Neural progenitor cell (in vitro differentiated cells): ENCODE data around the gene C1orf50. TPM values are rescaled to one million over a fixed set of nuclear protein-coding genes. Genes with fewer than 3 reads are reported as not detected.

Experiments used
- DNase-seq: peaks from one replicate; pipeline ENCODE4 v3.0.0-alpha.2; 2016; ENCODE audit warnings: low spot score
- H2AFZ ChIP-seq: fragments of 200-600 bp; sonication (generic); replicated peaks from 2 replicates; pipeline ENCODE4 v1.6.1; 2016; ENCODE audit warnings: antibody characterized with exemption
- H3F3A ChIP-seq: fragments of 200-600 bp; sonication (generic); 2 replicates; pipeline ENCODE4 v1.6.1; 2016; ENCODE audit warnings: antibody characterized with exemption, low read depth
- H3K27ac ChIP-seq: fragments of 200-600 bp; sonication (generic); 2 replicates; pipeline ENCODE4 v1.5.1; 2016; ENCODE audit warnings: mild to moderate bottlenecking
- H3K27me3 ChIP-seq: fragments of 200-600 bp; sonication (generic); 2 replicates; pipeline ENCODE4 v1.6.1; 2016; ENCODE audit warnings: mild to moderate bottlenecking, moderate library complexity
- H3K36me3 ChIP-seq: fragments of 200-600 bp; sonication (generic); 2 replicates; pipeline ENCODE4 v1.5.1; 2016
- H3K4me1 ChIP-seq: fragments of 200-600 bp; sonication (generic); 2 replicates; pipeline ENCODE4 v1.6.1; 2016; ENCODE audit warnings: mixed run types
- H3K4me2 ChIP-seq: fragments of 200-600 bp; sonication (generic); 2 replicates; pipeline ENCODE4 v1.6.1; 2016
- H3K4me3 ChIP-seq: fragments of 200-600 bp; sonication (generic); 2 replicates; pipeline ENCODE4 v1.5.1; 2016
- H3K79me2 ChIP-seq: fragments of 200-600 bp; sonication (generic); 2 replicates; pipeline ENCODE4 v1.6.1; 2016; ENCODE audit warnings: low read depth
- H3K9ac ChIP-seq: fragments of 200-600 bp; sonication (generic); 2 replicates; pipeline ENCODE4 v1.6.1; 2016
- H3K9me3 ChIP-seq: fragments of 200-600 bp; sonication (generic); 2 replicates; pipeline ENCODE4 v1.5.1; 2016; ENCODE audit warnings: low read depth
- H4K20me1 ChIP-seq: fragments of 200-600 bp; sonication (generic); 2 replicates; pipeline ENCODE4 v1.6.1; 2016; ENCODE audit warnings: low read depth
- H3K27ac Mint-ChIP-seq: 3 replicates; pipeline ENCODE4 v1.8.0; 2021; ENCODE audit warnings: mixed read lengths
- H3K27me3 Mint-ChIP-seq: 2 replicates; pipeline ENCODE4 v1.8.0; 2022; ENCODE audit warnings: low read depth, mild to moderate bottlenecking, inconsistent platforms, moderate library complexity, mixed read lengths; ENCODE audit not compliant: insufficient read depth
- H3K36me3 Mint-ChIP-seq: 3 replicates; pipeline ENCODE4 v1.8.0; 2021; ENCODE audit warnings: mixed read lengths
- H3K4me1 Mint-ChIP-seq: 3 replicates; pipeline ENCODE4 v1.8.0; 2021; ENCODE audit warnings: mixed read lengths
- H3K4me3 Mint-ChIP-seq: 3 replicates; pipeline ENCODE4 v1.8.0; 2021; ENCODE audit warnings: mild to moderate bottlenecking, moderate library complexity, mixed read lengths
- H3K9me3 Mint-ChIP-seq: 3 replicates; pipeline ENCODE4 v1.8.0; 2020; ENCODE audit warnings: mixed read lengths
- EZH2 ChIP-seq: fragments of 200-600 bp; sonication (generic); IDR thresholded peaks from 2 replicates; pipeline ENCODE4 v1.6.1; 2017; ENCODE audit warnings: antibody characterized with exemption, mild to moderate bottlenecking, moderate library complexity
- EZH2phosphoT487 ChIP-seq: fragments of 200-600 bp; sonication (generic); IDR thresholded peaks from 2 replicates; pipeline ENCODE4 v1.6.1; 2017; ENCODE audit warnings: antibody characterized with exemption
- total RNA-seq: library from RNA; depleted of rRNA; stranded (reverse); fragments of >200 nt; gene quantifications from 2 replicates; pipeline ENCODE4 v1.2.3, GENCODE V29; 2015; ENCODE audit warnings: low replicate concordance
- TF ChIP-seq, protein P1 (sequence below): fragments of 200-600 bp; sonication (generic); IDR thresholded peaks from 2 replicates; pipeline ENCODE4 v1.5.1; 2017; ENCODE audit warnings: antibody characterized with exemption, mild to moderate bottlenecking

Gene C1orf50
- total RNA-seq, 1 donor from 2014 or later = 19.0 TPM

DNA sequence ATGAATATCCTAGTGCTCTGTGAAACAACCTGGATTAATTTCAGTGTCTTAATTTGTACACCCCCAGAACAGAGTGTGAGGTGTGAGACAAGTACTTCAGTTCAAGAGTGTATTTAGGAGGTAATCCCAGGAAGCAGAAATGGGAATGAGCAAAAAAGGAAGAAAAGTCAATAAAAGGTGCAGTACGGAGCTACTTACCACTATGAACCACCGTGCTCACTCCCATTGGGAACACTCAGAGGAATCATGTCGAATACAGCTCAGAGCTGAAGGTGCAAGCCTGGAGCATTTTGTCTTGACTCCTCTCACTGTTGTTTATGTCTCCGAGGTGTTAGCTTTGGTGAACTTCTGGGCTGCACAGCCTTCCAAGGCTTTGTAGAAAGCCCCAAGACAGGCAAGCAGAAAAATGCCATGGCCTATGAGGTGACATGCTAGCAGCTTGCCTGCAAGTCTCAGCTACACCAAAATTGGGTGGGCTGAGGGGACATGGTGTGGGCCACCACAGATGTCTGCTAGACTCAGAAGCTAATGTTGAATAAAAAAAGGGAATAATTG, 57.5 kb downstream of the C1orf50 start:
- TF ChIP-seq EZH2 = no peak
- TF ChIP-seq, protein P1, sequence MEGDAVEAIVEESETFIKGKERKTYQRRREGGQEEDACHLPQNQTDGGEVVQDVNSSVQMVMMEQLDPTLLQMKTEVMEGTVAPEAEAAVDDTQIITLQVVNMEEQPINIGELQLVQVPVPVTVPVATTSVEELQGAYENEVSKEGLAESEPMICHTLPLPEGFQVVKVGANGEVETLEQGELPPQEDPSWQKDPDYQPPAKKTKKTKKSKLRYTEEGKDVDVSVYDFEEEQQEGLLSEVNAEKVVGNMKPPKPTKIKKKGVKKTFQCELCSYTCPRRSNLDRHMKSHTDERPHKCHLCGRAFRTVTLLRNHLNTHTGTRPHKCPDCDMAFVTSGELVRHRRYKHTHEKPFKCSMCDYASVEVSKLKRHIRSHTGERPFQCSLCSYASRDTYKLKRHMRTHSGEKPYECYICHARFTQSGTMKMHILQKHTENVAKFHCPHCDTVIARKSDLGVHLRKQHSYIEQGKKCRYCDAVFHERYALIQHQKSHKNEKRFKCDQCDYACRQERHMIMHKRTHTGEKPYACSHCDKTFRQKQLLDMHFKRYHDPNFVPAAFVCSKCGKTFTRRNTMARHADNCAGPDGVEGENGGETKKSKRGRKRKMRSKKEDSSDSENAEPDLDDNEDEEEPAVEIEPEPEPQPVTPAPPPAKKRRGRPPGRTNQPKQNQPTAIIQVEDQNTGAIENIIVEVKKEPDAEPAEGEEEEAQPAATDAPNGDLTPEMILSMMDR = no peak
- no peak for TF ChIP-seq EZH2phosphoT487
- Histone ChIP-seq H3K4me1 (peaks cover 14% of the 10 kb centered on the region), H2AFZ (no peak overlapping the region), H3K9me3 (no peaks in the 10 kb centered on the region), H3K27ac (no peak overlapping the region), H3K4me2 (no peak overlapping the region), H3F3A (peaks cover 9% of the 10 kb centered on the region), H3K27me3 (no peaks in the 10 kb centered on the region), H4K20me1 (no peaks in the 10 kb centered on the region), H3K9ac (no peak overlapping the region), H3K4me3 (no peak overlapping the region), H3K36me3 (no peaks in the 10 kb centered on the region), H3K79me2 (no peaks in the 10 kb centered on the region)
- Mint-ChIP-seq H3K36me3 (no peaks in the 10 kb centered on the region), H3K4me3 (no peak overlapping the region), H3K9me3 (no peaks in the 10 kb centered on the region), H3K27ac (no peak overlapping the region), H3K27me3 (no peaks in the 10 kb centered on the region), H3K4me1 (peaks cover 31% of the 10 kb centered on the region)
- DNase-seq = no peak

GRCh38 chr1:42825036-42825851, 58.2 kb downstream of the C1orf50 start:
- peaks cover 5% of the 10 kb centered on the region for H3F3A ChIP-seq
- Mint-ChIP-seq H3K36me3 (no peaks in the 10 kb centered on the region), H3K4me1 (peaks cover 33% of the 10 kb centered on the region), H3K4me3 (no peak overlapping the region), H3K27ac (no peak overlapping the region), H3K27me3 (no peaks in the 10 kb centered on the region), H3K9me3 (no peaks in the 10 kb centered on the region)
- H3K4me3 ChIP-seq = no peak overlapping the region
- H3K9me3 ChIP-seq = no peaks in the 10 kb centered on the region
- H3K4me2 ChIP-seq = no peak overlapping the region
- no peaks in the 10 kb centered on the region for H3K36me3 ChIP-seq
- no peak overlapping the region for H3K9ac ChIP-seq
- no peak for DNase-seq
- TF ChIP-seq, protein P1 = no peak
- TF ChIP-seq EZH2phosphoT487 (no peak), EZH2 (no peak)
- H3K27me3 ChIP-seq = no peaks in the 10 kb centered on the region
- H3K27ac ChIP-seq = no peak overlapping the region
- no peaks in the 10 kb centered on the region for H4K20me1 ChIP-seq
- H3K4me1 ChIP-seq = peaks cover 8% of the 10 kb centered on the region
- H2AFZ ChIP-seq = peak overlapping the region; percentile 80
- no peaks in the 10 kb centered on the region for H3K79me2 ChIP-seq

Other genes with a start within 250 kb of the C1orf50 start
- 77.9 and 126 TPM in 2 replicates for gene PPIH, start 108.8 kb upstream of the C1orf50 start, total RNA-seq
- 1,302 and 1,610 TPM in 2 replicates for gene YBX1, start 84.8 kb upstream of the C1orf50 start, total RNA-seq
- gene CLDN19, start 27.0 kb upstream of the C1orf50 start, total RNA-seq = 0.19 and 2.3 TPM in 2 replicates
- 54.9 and 77.8 TPM in 2 replicates for gene P3H1, start 221 bp upstream of the C1orf50 start, total RNA-seq
- gene TMEM269, start 17.7 kb downstream of the C1orf50 start, total RNA-seq = 0.31 and 0.47 TPM in 2 replicates
- 2.2 and 5.5 TPM in 2 replicates for gene ERMAP, start 49.9 kb downstream of the C1orf50 start, total RNA-seq
- 55.5 and 103 TPM in 2 replicates for gene SVBP, start 50.1 kb downstream of the C1orf50 start, total RNA-seq
- 17.6 and 20.8 TPM in 2 replicates for gene ZNF691, start 79.4 kb downstream of the C1orf50 start, total RNA-seq
- 303 and 720 TPM in 2 replicates for gene SLC2A1, start 191.6 kb downstream of the C1orf50 start, total RNA-seq